SJSA1 (cell line): ENCODE data around the gene SPATA24. TPM values are rescaled to one million over a fixed set of nuclear protein-coding genes. Genes with fewer than 3 reads are reported as not detected.
"Not testable (repeated sequence)": the region's sequence is repeated elsewhere in the genome, so short reads cannot be mapped to it uniquely, and the experiment has no call there.

Experiments
- DNase-seq, 2 experiments: peaks; one replicate each; pipeline ENCODE4 v3.0.0-alpha.2; 2015 to 2020; ENCODE audit warnings: low spot score in 2 of 2, low read depth in 1 of 2
- H3K27ac ChIP-seq: fragments of 250-450 bp; sonication (Bioruptor Pico); 2 replicates; pipeline ENCODE4 v1.5.1; 2020; ENCODE audit warnings: mild to moderate bottlenecking, moderate library complexity
- H3K27me3 ChIP-seq: fragments of 250-450 bp; sonication (Bioruptor Pico); replicated peaks from 2 replicates; pipeline ENCODE4 v1.5.1; 2020; ENCODE audit warnings: mild to moderate bottlenecking, moderate library complexity
- H3K36me3 ChIP-seq: fragments of 250-450 bp; sonication (Bioruptor Pico); 2 replicates; pipeline ENCODE4 v1.5.1; 2020; ENCODE audit warnings: mild to moderate bottlenecking
- H3K4me1 ChIP-seq: fragments of 250-450 bp; sonication (Bioruptor Pico); replicated peaks from 2 replicates; pipeline ENCODE4 v1.6.1; 2021; ENCODE audit warnings: mild to moderate bottlenecking
- H3K4me3 ChIP-seq: fragments of 250-450 bp; sonication (Bioruptor Pico); 2 replicates; pipeline ENCODE4 v1.5.1; 2020; ENCODE audit warnings: mild to moderate bottlenecking
- H3K9me3 ChIP-seq: fragments of 250-450 bp; sonication (Bioruptor Pico); replicated peaks from 2 replicates; pipeline ENCODE4 v1.5.1; 2020; ENCODE audit warnings: mild to moderate bottlenecking
- total RNA-seq: library from RNA; depleted of rRNA; stranded (reverse); fragments of >200 nt; shearing (Covaris generic); gene quantifications from 2 replicates; pipeline ENCODE4 v1.2.3, GENCODE V29; 2014

Gene SPATA24
- total RNA-seq, 1 experiment from 2014 or later: 4.0 TPM

GRCh38 chr5:139410993-139411828, 7.3 kb upstream of the SPATA24 start:
- no peak for DNase-seq
- Histone ChIP-seq H3K9me3 (no peaks in the 10 kb centered on the region), H3K4me3 (no peak overlapping the region), H3K27me3 (no peaks in the 10 kb centered on the region), H3K36me3 (no peaks in the 10 kb centered on the region; the same call in none of the 2 replicates), H3K27ac (no peak overlapping the region), H3K4me1 (no peaks in the 10 kb centered on the region; the same call in 1 of the 2 replicates)

GRCh38 chr5:139410121-139410992, 6.5 kb upstream of the SPATA24 start:
- Histone ChIP-seq H3K4me1 (no peaks in the 10 kb centered on the region), H3K27ac (no peak overlapping the region), H3K27me3 (no peaks in the 10 kb centered on the region), H3K9me3 (no peaks in the 10 kb centered on the region), H3K36me3 (no peaks in the 10 kb centered on the region; the same call in none of the 2 replicates), H3K4me3 (no peak overlapping the region)
- DNase-seq: no peak

- not testable (repeated sequence) for H3K36me3 ChIP-seq, DNase-seq, H3K27me3 ChIP-seq, H3K9me3 ChIP-seq, H3K27ac ChIP-seq, H3K4me1 ChIP-seq, H3K4me3 ChIP-seq
These were observed 5.2 kb upstream of the SPATA24 start for GRCh38 chr5:139409116-139409515.

- no peaks in the 10 kb centered on the region for H3K27me3 ChIP-seq
- H3K4me1 ChIP-seq: peaks cover 7% of the 10 kb centered on the region
- no peaks in the 10 kb centered on the region; the same call in 1 of the 2 replicates for H3K36me3 ChIP-seq
- H3K27ac ChIP-seq: no peak overlapping the region
- no peak for DNase-seq
- no peaks in the 10 kb centered on the region for H3K9me3 ChIP-seq
- no peak overlapping the region for H3K4me3 ChIP-seq
These were observed 4.3 kb upstream of the SPATA24 start for GRCh38 chr5:139408191-139408590.

GRCh38 chr5:139407517-139407916, 3.6 kb upstream of the SPATA24 start:
- no peaks in the 10 kb centered on the region for H3K9me3 ChIP-seq
- no peak for DNase-seq
- no peaks in the 10 kb centered on the region for H3K27me3 ChIP-seq
- H3K27ac ChIP-seq: no peak overlapping the region
- peaks cover 9% of the 10 kb centered on the region for H3K4me1 ChIP-seq
- no peak overlapping the region for H3K4me3 ChIP-seq
- no peaks in the 10 kb centered on the region for H3K36me3 ChIP-seq

GRCh38 chr5:139406963-139407362, 3.1 kb upstream of the SPATA24 start:
- Histone ChIP-seq H3K4me1 (peaks cover 9% of the 10 kb centered on the region), H3K9me3 (no peaks in the 10 kb centered on the region), H3K27me3 (no peaks in the 10 kb centered on the region), H3K36me3 (no peaks in the 10 kb centered on the region), H3K4me3 (no peak overlapping the region), H3K27ac (no peak overlapping the region)
- no peak for DNase-seq

- peak overlapping the region; percentile 43 for H3K4me3 ChIP-seq
- peaks cover 9% of the 10 kb centered on the region for H3K4me1 ChIP-seq
- H3K27me3 ChIP-seq: no peaks in the 10 kb centered on the region
These were observed 573 bp upstream of the SPATA24 start for GRCh38 chr5:139404484-139404840.

GRCh38 chr5:139403418-139403786, 487 bp downstream of the SPATA24 start:
- Histone ChIP-seq H3K4me3 (peak overlapping the region; percentile 43), H3K27ac (peak overlapping the region; percentile 50), H3K9me3 (no peaks in the 10 kb centered on the region), H3K36me3 (no peaks in the 10 kb centered on the region), H3K4me1 (peaks cover 9% of the 10 kb centered on the region), H3K27me3 (no peaks in the 10 kb centered on the region)
- DNase-seq: no peak

More at GRCh38 chr5:139404484-139404840, 573 bp upstream of the SPATA24 start:
- Histone ChIP-seq H3K36me3 (no peaks in the 10 kb centered on the region), H3K27ac (peak overlapping the region; percentile 50), H3K9me3 (no peaks in the 10 kb centered on the region)
- DNase-seq: no peak

- DNase-seq: peak; percentile 27 to 58
- Histone ChIP-seq H3K36me3 (no peaks in the 10 kb centered on the region), H3K4me3 (no peak overlapping the region), H3K27me3 (no peaks in the 10 kb centered on the region), H3K9me3 (no peaks in the 10 kb centered on the region), H3K4me1 (peaks cover 9% of the 10 kb centered on the region), H3K27ac (no peak overlapping the region)
These were observed 1.2 kb downstream of the SPATA24 start for GRCh38 chr5:139402561-139403158.

GRCh38 chr5:139401546-139401945, 2.3 kb downstream of the SPATA24 start:
- Histone ChIP-seq H3K4me3 (no peak overlapping the region), H3K27me3 (no peaks in the 10 kb centered on the region), H3K27ac (no peak overlapping the region), H3K4me1 (peaks cover 9% of the 10 kb centered on the region), H3K36me3 (no peaks in the 10 kb centered on the region), H3K9me3 (no peaks in the 10 kb centered on the region)
- no peak for DNase-seq

- H3K4me1 ChIP-seq: peaks cover 9% of the 10 kb centered on the region
- H3K4me3 ChIP-seq: no peak overlapping the region
- no peaks in the 10 kb centered on the region for H3K9me3 ChIP-seq
- 0 out of 2 replicates have a peak, but pooled peaks cover 1% of the 10 kb centered on the region for H3K27me3 ChIP-seq
- H3K36me3 ChIP-seq: no peaks in the 10 kb centered on the region
- H3K27ac ChIP-seq: no peak overlapping the region
- no peak for DNase-seq
These were observed 4.3 kb downstream of the SPATA24 start for GRCh38 chr5:139399501-139400121.

GRCh38 chr5:139397921-139398320, 6.0 kb downstream of the SPATA24 start:
- peaks cover 16% of the 10 kb centered on the region for H3K4me1 ChIP-seq
- no peak for DNase-seq
- H3K4me3 ChIP-seq: no peak overlapping the region
- no peak overlapping the region for H3K27ac ChIP-seq
- H3K27me3 ChIP-seq: peaks cover 14% of the 10 kb centered on the region
- peaks cover 7% of the 10 kb centered on the region for H3K9me3 ChIP-seq
- no peaks in the 10 kb centered on the region for H3K36me3 ChIP-seq

- Histone ChIP-seq H3K36me3 (no peaks in the 10 kb centered on the region), H3K27ac (no peak overlapping the region), H3K9me3 (peaks cover 15% of the 10 kb centered on the region), H3K4me1 (peaks cover 28% of the 10 kb centered on the region), H3K4me3 (no peak overlapping the region), H3K27me3 (peaks cover 14% of the 10 kb centered on the region)
- no peak for DNase-seq
These were observed 7.2 kb downstream of the SPATA24 start for GRCh38 chr5:139396691-139397090.
